ENCODE data around the gene STX5.
"Not testable (repeated sequence)": the region's sequence is repeated elsewhere in the genome, so short reads cannot be mapped to it uniquely, and the experiment has no call there.

The STX5 gene, protein sequence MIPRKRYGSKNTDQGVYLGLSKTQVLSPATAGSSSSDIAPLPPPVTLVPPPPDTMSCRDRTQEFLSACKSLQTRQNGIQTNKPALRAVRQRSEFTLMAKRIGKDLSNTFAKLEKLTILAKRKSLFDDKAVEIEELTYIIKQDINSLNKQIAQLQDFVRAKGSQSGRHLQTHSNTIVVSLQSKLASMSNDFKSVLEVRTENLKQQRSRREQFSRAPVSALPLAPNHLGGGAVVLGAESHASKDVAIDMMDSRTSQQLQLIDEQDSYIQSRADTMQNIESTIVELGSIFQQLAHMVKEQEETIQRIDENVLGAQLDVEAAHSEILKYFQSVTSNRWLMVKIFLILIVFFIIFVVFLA

GRCh38 chr11:62831520-62832335 is at the start of gene STX5:
TSS of gene STX5 (minus strand) at chr11:62832051. CDS start at chr11:62831243, 808 bp downstream.
- DNase-seq = peak; percentile 88

DNA sequence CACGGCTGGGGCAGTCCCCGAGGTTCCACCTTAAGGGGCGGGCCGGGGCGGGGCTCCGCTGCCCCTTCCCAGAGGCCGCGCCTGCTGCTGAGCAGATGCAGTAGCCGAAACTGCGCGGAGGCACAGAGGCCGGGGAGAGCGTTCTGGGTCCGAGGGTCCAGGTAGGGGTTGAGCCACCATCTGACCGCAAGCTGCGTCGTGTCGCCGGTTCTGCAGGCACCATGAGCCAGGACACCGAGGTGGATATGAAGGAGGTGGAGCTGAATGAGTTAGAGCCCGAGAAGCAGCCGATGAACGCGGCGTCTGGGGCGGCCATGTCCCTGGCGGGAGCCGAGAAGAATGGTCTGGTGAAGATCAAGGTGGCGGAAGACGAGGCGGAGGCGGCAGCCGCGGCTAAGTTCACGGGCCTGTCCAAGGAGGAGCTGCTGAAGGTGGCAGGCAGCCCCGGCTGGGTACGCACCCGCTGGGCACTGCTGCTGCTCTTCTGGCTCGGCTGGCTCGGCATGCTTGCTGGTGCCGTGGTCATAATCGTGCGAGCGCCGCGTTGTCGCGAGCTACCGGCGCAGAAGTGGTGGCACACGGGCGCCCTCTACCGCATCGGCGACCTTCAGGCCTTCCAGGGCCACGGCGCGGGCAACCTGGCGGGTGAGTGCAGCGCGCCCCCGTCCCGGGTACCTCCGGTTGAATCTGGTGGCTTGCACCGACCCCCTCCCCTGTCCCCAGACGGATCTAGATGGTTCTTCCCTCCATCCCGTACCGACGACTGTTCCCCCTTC is 49.1 kb upstream of the STX5 start, which contains the start of gene SLC3A2:
SLC3A2 (plus strand) TSS at position 94 of the 776 bp plus-strand sequence; CDS start at position 222, 128 bp downstream.
- peak; percentile 79 for DNase-seq

DNA sequence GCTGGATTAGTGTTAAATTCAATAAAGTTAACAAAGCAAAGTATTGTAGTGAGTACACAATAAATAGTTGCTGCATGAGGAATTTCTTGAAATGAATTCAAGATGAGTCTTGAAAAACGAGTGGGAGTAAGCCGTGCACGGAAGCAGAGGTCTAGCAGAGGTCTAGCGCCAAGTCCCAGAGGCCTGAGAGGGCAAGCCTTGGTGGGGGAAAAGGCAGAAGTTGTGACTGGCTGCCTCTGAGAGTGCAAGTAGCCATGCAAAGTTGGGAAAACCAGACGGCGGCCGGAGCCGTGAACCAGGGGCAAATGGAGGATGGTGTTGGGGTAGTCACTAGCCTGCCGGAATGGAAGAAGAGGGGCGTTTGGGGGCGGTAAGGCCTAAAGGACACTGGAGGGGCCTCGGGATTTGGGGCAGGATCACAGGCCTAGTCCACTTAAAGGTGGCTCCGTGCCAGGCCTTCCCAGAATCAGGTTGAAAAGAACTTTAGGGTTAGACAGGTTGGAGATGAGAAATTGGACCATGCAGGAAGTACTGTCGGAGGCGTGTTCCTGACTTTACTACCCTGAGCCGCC is 48.5 kb upstream of the STX5 start:
- no peak for DNase-seq

DNA sequence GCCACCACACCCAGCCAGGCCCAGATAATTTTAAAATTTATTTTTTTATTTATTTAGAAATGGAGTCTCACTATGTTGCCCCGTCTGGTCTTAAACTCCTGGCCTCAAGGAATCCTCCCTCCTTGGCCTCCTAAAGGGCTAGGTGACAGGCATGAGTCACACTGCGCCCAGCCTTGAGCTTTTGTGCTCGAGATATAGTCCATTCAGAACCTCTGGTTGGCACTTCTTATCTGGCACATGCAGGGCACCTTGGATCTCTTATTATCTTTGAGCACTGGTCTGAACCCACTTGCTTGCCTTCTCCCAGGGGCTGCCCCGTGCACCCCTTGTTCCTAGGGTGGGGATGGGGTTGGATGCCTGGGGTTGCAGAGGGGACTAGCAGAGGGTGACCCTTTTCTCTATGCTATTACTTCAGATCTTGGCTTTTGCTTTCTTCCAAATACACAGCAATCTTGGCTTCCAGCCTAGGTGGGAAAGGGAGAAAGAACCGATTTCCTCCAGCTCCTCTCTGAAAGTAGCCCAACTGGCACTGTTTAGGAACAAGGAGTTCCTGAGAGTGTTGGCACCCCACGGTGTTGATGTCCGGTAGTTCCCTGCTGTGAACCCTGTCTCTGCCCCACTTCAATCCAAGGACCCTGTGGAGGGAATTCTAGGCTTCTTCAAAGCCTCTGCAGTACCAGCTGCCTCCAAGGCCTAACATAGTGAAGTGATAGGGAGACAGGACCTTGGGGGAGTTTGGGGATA is 47.6 kb upstream of the STX5 start:
- DNase-seq = no peak

DNA sequence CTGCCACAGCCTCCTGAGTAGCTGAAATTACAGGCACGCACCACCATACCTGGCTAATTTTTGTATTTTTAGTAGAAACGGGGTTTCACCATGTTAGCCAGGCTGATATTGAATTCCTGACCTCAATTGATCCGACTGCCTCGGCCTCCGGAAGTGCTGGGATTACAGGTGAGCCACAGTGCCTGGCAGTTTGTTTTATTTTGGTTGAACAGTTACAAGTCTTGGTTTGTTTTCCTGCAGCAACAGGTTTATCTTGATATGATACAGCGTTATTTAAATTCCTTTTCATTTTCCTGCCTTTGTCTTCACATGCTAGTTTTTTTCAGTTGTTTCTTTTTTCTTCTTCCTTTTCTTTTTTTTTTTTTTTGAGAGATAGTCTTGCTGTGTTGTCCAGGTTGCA is 44.9 kb upstream of the STX5 start:
- DNase-seq = no peak

- DNase-seq = no peak
Observed at GRCh38 chr11:62875698-62876478, 44.0 kb upstream of the STX5 start.

GRCh38 chr11:62874851-62875250 is 43.0 kb upstream of the STX5 start:
- no peak for DNase-seq

DNA sequence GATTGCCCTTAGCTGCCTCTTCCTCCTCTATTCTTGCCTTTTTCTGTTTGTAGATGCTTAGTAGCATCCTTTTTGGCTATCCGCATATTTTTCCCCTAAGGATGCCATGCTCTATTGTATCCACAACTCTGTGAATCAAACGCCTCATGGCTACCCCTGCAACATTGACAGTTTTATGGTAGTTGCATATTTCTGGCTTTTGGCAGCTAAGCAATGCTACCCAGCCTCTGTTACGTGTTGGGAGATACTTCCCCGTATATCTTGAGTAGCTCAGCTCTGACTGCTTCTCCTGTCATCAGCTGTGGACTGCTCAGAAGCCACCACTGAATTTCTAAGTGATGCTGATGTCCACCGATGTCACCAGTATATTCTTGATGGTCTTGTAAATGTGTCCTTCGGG is 33.8 kb upstream of the STX5 start:
- DNase-seq = no peak

GRCh38 chr11:62863687-62864335 is 32.0 kb upstream of the STX5 start:
- no peak for DNase-seq

- not testable (repeated sequence) for DNase-seq
Observed at GRCh38 chr11:62861564-62862192, 29.8 kb upstream of the STX5 start.

- DNase-seq = no peak
Observed at GRCh38 chr11:62860835-62861563, 29.1 kb upstream of the STX5 start.

- DNase-seq = not testable (repeated sequence)
Observed at GRCh38 chr11:62859281-62859703, 27.4 kb upstream of the STX5 start.

GRCh38 chr11:62858201-62858600 is 26.4 kb upstream of the STX5 start:
- DNase-seq = no peak

DNA sequence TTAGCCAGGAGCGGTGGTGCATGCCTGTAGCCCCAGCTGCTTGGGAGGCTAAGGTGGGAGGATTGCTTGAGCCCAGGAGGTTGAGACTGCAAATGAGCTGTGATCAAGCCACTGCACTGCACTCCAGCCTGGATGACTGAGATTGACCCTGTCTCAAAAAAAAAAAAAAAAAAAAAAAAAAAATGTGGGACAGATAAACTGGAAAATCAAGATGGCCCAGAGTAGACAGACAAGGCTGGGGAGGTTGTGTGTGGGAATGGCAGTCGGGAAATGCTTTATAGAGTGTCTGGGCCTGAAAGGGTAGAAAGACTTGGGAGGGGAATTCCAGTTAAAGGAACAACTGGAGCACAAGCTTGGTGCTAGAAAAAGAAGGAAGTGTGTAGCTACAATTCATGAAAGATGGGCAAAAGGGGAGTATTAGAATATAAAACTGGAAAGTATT is 25.7 kb upstream of the STX5 start:
- DNase-seq = no peak

DNA sequence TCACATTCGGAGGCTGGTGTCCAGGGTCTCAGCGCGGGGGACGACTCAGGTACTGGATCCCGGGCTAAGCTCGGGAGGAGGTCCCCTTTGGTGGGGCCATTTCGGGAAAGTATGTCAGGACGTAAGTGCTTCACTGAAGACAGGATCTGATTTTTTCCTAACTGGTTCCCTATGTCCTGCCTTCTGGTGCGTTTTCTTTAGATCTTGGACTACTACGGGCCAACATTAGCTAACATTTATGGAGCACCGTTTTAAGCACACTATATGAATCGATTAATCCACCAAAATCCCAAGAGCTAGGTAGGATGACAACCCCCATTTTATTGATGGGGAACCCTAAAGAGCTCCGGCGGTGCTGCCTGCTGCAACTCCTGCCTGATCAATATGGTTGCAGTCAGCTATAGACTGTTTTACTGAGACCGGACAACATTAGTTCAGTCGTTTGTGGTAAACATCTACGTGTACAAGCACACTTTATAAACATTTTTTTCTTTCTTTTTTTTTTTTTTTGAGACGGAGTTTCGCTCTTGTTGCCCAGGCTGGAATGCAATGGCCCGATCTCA is 24.6 kb upstream of the STX5 start:
- no peak for DNase-seq

DNA sequence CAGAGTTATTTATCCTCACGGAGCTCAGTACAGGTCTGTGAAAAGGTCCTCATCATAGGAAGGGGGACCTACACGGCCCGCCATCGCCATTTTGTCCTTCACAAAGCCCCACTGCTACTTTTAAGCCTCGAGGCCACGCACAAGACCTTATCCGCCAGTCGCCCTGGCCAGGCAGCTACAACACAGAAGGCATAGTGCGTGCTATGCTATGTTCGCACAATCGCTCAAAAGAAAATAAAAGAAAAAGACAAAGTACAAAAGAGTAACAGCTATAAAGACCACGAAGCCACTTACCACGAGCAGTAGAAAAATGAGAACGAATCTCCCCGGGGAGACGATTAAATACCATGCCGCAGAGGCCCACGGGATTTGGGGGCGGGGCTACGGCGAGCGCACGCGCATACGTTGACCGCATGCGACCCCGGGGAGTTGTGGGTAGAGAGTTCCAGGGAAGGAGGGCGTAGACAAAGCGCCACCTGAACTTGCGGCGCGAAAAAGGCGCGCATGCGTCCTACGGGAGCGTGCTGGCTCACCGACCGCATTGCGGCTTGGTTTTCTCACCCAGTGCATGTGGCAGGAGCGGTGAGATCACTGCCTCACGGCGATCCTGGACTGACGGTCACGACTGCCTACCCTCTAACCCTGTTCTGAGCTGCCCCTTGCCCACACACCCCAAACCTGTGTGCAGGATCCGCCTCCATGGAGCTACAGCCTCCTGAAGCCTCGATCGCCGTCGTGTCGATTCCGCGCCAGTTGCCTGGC is 23.9 kb upstream of the STX5 start:
- DNase-seq = peak; percentile 84

GRCh38 chr11:62854825-62855570 is 23.1 kb upstream of the STX5 start:
- DNase-seq = no peak
